Ovary (tissue), 9 donors: ENCODE measurements around the gene KBTBD12. TPM values are rescaled to one million over a fixed set of nuclear protein-coding genes. Genes with fewer than 3 reads are reported as not detected.

Experiments used
- DNase-seq, 5 donors: peaks; one replicate each; pipeline ENCODE4 v3.0.0-alpha.2; 2019 to 2020
- H3K27ac ChIP-seq, 2 donors: fragments of 200-600 bp; one replicate each; pipeline versions ENCODE4 v1.5.1 to v1.8.0; 2019 to 2022
- H3K27me3 ChIP-seq: fragments of 200-600 bp; one replicate; pipeline ENCODE4 v1.8.0; 2022
- H3K36me3 ChIP-seq: fragments of 200-600 bp; sonication (generic); one replicate; pipeline ENCODE4 v1.5.1; 2019
- H3K4me1 ChIP-seq: one replicate; pipeline ENCODE4 v1.8.1; 2013; ENCODE audit warnings: mild to moderate bottlenecking, moderate library complexity; ENCODE audit not compliant: insufficient read depth
- H3K4me3 ChIP-seq: fragments of 200-600 bp; sonication (generic); one replicate; pipeline ENCODE4 v1.5.1; 2017
- H3K9me3 ChIP-seq, 2 donors: fragments of 200-600 bp in 1 of 2; sonication (generic) in 1 of 2; one replicate each; pipeline versions ENCODE4 v1.5.1 to v1.8.1; 2013 to 2019; ENCODE audit warnings: mild to moderate bottlenecking in 1 of 2, moderate library complexity in 1 of 2
- CTCF ChIP-seq, 3 donors: fragments of 450-650 bp in 2 of 3; fragments of 200-600 bp in 1 of 3; IDR thresholded peaks; one replicate each; pipeline versions ENCODE4 v1.5.1 to v1.8.0; 2016 to 2022; ENCODE audit warnings: antibody characterized with exemption in 3 of 3, mild to moderate bottlenecking in 1 of 3
- EP300 ChIP-seq: sonication (generic); formaldehyde crosslinking; IDR thresholded peaks from one replicate; pipeline ENCODE4 v1.6.1; 2017; ENCODE audit warnings: antibody characterized with exemption
- POLR2A ChIP-seq: fragments of 450-650 bp; IDR thresholded peaks from one replicate; pipeline ENCODE4 v1.6.1; 2017; ENCODE audit warnings: antibody characterized with exemption, mild to moderate bottlenecking, moderate library complexity
- WGBS, 3 donors: extraction: QIAGEN DNeasy Blood & Tissue Kit in 1 of 3; methylation state at CpG; one replicate each; pipeline versions ENCODE4 v1.1.5 to v1.1.7; 2013 to 2017; 5-methylcytosine and 5-hydroxymethylcytosine counted together
- intact Hi-C, 4 donors: fragments of 100-400 bp; cut with DNase I; formaldehyde crosslinking; loops; one replicate each; pipeline versions ENCODE4 v1.11.0 to v1.15.1; 2022 to 2023
- polyA plus RNA-seq, 2 donors: library from polyadenylated mRNA; stranded (reverse); fragments of 200-250 nt in 1 of 2; fragments of 350-450 nt in 1 of 2; fragmentation: Illumina TruSeq in 1 of 2; extraction: RNeasy Lipid Tissue Mini Kit (QIAGEN cat#74804) in 1 of 2; gene quantifications; one replicate each; pipeline ENCODE4 v1.2.3, GENCODE V29; 2013 to 2014
- total RNA-seq, 7 donors: library from RNA; depleted of rRNA in 2 of 7; stranded (reverse); fragments of >200 nt in 2 of 7; fragmentation: NEBNext Ultra II Directional in 3 of 7; extraction: Animal tissue kit (Norgen Biotek cat#: 25700) in 3 of 7; gene quantifications; one replicate each; pipeline versions ENCODE4 v1.1.0 to v1.2.4, GENCODE V29; 2016 to 2023
- donor health status: DM: no; HTN: no; CAD: no; lungs with moderate emphysema.
- donor health status: DM: no; HTN: no; CAD: no.
- donor health status: Bipolar disorder and iron deficiency.
- donor health status: DM: yes; HTN: yes; CAD: no.
- donor health status: DM: no; HTN: no; CAD: no.
- donor health status: DM: yes; HTN: yes; CAD: no.

Gene KBTBD12
- total and polyA plus RNA-seq, 9 donors = 0.12 to 1.1 (median 0.42) TPM; not detected in 2

DNA sequence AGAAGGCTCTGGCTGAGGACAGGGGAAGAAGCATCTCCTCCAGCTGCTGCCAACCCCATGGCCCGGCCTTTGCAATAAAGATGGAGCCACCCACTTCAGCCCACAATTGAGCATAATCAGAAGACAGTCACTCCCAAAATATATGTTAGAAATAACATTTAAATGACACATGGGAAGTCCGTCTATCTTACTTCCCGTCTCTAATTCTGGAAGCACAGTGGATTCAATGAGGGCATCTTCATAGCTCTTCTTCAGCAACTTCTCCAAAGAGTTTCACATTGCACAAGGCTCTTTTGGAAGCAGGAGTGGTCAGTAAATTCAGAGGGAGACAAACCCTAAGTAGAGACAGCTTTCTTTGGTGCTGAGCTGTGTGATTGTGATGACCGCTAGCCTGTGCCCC, 70.2 kb downstream of the KBTBD12 start:
- H3K4me1 ChIP-seq = no peaks in the 10 kb centered on the region
- H3K27me3 ChIP-seq = no peaks in the 10 kb centered on the region
- H3K27ac ChIP-seq = no peak overlapping the region
- no peak for TF ChIP-seq CTCF (IDR thresholded peaks at IDR 0.05)
- no peak for TF ChIP-seq EP300
- TF ChIP-seq POLR2A = no peak
- H3K4me3 ChIP-seq = no peak overlapping the region
- intact Hi-C loops = no loop called here
- DNase-seq = no peak
- WGBS, 3 donors = 86 to 95% (median 94%) methylated on average over 4 of the region's 4 CpGs
- no peaks in the 10 kb centered on the region for H3K36me3 ChIP-seq
- H3K9me3 ChIP-seq = no peaks in the 10 kb centered on the region

DNA sequence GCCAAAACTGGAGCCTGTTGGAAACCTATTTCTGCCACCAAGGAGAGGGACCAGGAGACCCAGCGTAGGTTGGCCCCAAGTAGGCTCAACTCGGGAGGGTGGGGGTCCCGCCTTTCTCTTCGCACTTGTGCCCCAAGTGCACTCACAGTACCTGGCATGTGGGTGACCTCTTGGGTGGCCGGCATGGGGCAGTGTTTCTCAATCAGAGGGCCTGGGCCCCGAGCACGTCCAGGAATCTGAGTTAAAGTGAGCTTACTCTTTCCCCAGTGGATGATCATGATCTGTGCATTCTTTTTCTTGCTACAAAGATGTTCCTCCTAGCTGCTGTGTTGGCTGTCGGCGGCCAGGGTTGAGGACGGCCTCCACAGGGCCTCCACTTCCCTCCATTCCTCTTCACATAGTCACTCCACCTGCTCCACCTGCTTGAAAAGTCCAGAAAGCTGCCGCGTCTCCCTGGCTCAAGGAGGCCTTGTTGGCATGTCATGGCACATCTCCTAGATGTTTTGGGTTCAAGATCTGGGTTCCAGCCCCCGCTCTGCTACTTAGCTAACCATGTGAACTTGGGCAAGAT, 70.7 kb downstream of the KBTBD12 start:
- H3K36me3 ChIP-seq = no peaks in the 10 kb centered on the region
- no peak overlapping the region for H3K27ac ChIP-seq
- TF ChIP-seq CTCF (IDR thresholded peaks at IDR 0.05) (no peak), EP300 (no peak), POLR2A (no peak)
- intact Hi-C loops = no loop called here
- H3K4me3 ChIP-seq = no peak overlapping the region
- 90 to 92% (median 91%) methylated on average over 13 of the region's 13 CpGs for WGBS, 3 donors
- no peaks in the 10 kb centered on the region for H3K9me3 ChIP-seq
- H3K4me1 ChIP-seq = no peaks in the 10 kb centered on the region
- no peaks in the 10 kb centered on the region for H3K27me3 ChIP-seq
- no peak for DNase-seq

- Histone ChIP-seq H3K4me3 (no peak overlapping the region), H3K27ac (no peak overlapping the region), H3K36me3 (no peaks in the 10 kb centered on the region), H3K9me3 (no peaks in the 10 kb centered on the region), H3K4me1 (no peaks in the 10 kb centered on the region), H3K27me3 (no peaks in the 10 kb centered on the region)
- DNase-seq = no peak
- TF ChIP-seq EP300 = no peak
- no peak for TF ChIP-seq CTCF (IDR thresholded peaks at IDR 0.05)
- TF ChIP-seq POLR2A = no peak
- intact Hi-C loops = no loop called here
- WGBS, 3 donors = 74 to 84% (median 83%) methylated on average over 11 of the region's 11 CpGs
These were observed 71.8 kb downstream of the KBTBD12 start for GRCh38 chr3:127986803-127987202.

DNA sequence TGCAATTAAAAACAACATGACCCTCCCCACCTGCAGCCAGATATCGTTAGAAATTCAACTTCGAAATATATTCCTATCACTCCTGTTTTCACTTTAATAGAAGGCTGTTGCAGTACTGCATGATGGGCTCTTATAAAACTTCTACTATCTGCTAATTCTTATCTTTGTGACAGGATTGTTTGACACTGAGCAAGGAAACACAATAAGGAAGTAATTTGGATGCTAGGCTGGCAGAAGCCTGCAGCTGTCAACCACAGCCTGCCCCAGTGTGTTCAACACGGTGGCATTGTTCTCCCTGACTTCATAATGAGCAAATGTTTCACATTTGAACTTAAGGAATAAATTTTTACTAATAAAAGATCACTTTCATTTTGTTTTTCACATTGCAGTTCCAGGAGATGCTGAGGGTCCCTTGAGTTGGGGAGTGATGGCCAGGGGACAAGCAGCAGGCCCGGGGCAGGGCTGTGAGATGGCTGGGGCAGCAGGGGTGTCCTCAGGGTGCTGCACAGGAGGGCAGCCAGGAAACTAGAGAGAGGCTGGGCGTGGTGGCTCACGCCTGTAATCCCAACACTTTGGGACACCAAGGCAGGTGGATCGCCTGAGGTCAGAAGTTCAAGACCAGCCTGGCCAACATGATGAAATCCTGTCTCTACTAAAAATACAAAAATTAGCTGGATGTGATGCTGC, 72.4 kb downstream of the KBTBD12 start:
- intact Hi-C loops = no loop called here
- 77 to 87% (median 83%) methylated on average over 7 of the region's 7 CpGs for WGBS, 3 donors
- H3K27me3 ChIP-seq = no peaks in the 10 kb centered on the region
- H3K36me3 ChIP-seq = no peaks in the 10 kb centered on the region
- DNase-seq = no peak
- TF ChIP-seq POLR2A (no peak), CTCF (IDR thresholded peaks at IDR 0.05) (no peak), EP300 (no peak)
- no peaks in the 10 kb centered on the region for H3K4me1 ChIP-seq
- H3K27ac ChIP-seq = no peak overlapping the region
- no peaks in the 10 kb centered on the region for H3K9me3 ChIP-seq
- H3K4me3 ChIP-seq = no peak overlapping the region
